SK-N-SH (cell line): ENCODE data around the gene DERA. TPM values are rescaled to one million over a fixed set of nuclear protein-coding genes. Genes with fewer than 3 reads are reported as not detected.

ENCODE experiments used
- CTCF ChIA-PET: fragments of 300-600, 350-600 bp; formaldehyde crosslinking; extraction: SDS; loops from one replicate; lab custom pipeline; 2021; lab: Yijun Ruan, JAX
- POLR2A ChIA-PET: fragments of 350-600 bp; sonication (Branson Sonifier 250); formaldehyde crosslinking; extraction: SDS; loops from one replicate; lab custom pipeline; 2020; ENCODE audit warnings: antibody characterized with exemption, inconsistent platforms; lab: Yijun Ruan, JAX
- DNase-seq: peaks from one replicate; pipeline ENCODE4 v3.0.0; 2012
- H2AFZ ChIP-seq: fragments of 200-600 bp; sonication (generic); 2 replicates; pipeline ENCODE4 v1.8.1; 2016; ENCODE audit warnings: antibody characterized with exemption, mild to moderate bottlenecking, low read depth
- H3F3A ChIP-seq: fragments of 200-600 bp; sonication (generic); replicated peaks from 2 replicates; pipeline ENCODE3; 2016; ENCODE audit warnings: antibody characterized with exemption, mild to moderate bottlenecking; ENCODE audit not compliant: insufficient read depth
- H3K27ac ChIP-seq, 2 experiments: fragments of 200-500 bp in 1 of 2; fragments of 200-600 bp in 1 of 2; sonication (Bioruptor generic) in 1 of 2; sonication (generic), shearing (Covaris generic) in 1 of 2; 2 replicates each; pipeline versions ENCODE4 v1.5.1 to v1.6.1; 2014 to 2016; ENCODE audit warnings: low read depth in 2 of 2, inconsistent platforms in 1 of 2, low read length in 1 of 2, mild to moderate bottlenecking in 1 of 2, mixed read lengths in 1 of 2
- H3K27me3 ChIP-seq: fragments of 200-600 bp; sonication (generic), shearing (Covaris generic); 2 replicates; pipeline ENCODE4 v1.6.1; 2016; ENCODE audit warnings: mixed run types; ENCODE audit not compliant: insufficient read depth
- H3K36me3 ChIP-seq, 2 experiments: fragments of 200-500 bp in 1 of 2; fragments of 200-600 bp in 1 of 2; sonication (Bioruptor generic) in 1 of 2; sonication (generic) in 1 of 2; replicated peaks in 1 of 2; 2 replicates each; pipeline versions ENCODE3 to v1.5.1; 2014 to 2016; ENCODE audit warnings: low read length in 1 of 2, mild to moderate bottlenecking in 1 of 2; ENCODE audit not compliant: insufficient read depth in 2 of 2, control insufficient read depth in 1 of 2
- H3K4me1 ChIP-seq, 2 experiments: fragments of 200-500 bp in 1 of 2; fragments of 200-600 bp in 1 of 2; sonication (Bioruptor generic) in 1 of 2; sonication (generic), shearing (Covaris generic) in 1 of 2; 2 replicates each; pipeline versions ENCODE4 v1.5.1 to v1.6.1; 2014 to 2016; ENCODE audit warnings: low read depth in 1 of 2, low read length in 1 of 2, mixed run types in 1 of 2; ENCODE audit not compliant: insufficient read depth in 2 of 2, control insufficient read depth in 1 of 2
- H3K4me2 ChIP-seq: fragments of 200-600 bp; sonication (generic), shearing (Covaris generic); 2 replicates; pipeline ENCODE4 v1.6.1; 2017; ENCODE audit warnings: mixed run types
- H3K4me3 ChIP-seq, 2 experiments: fragments of 200-500 bp in 1 of 2; fragments of 200-600 bp in 1 of 2; sonication (Bioruptor generic) in 1 of 2; sonication (generic), shearing (Covaris generic) in 1 of 2; 2 replicates each; pipeline versions ENCODE4 v1.5.1 to v1.8.1; 2014 to 2016; ENCODE audit warnings: low read depth in 2 of 2, inconsistent platforms in 1 of 2, low read length in 1 of 2, mild to moderate bottlenecking in 1 of 2, mixed read lengths in 1 of 2, moderate library complexity in 1 of 2
- H3K79me2 ChIP-seq: fragments of 200-600 bp; sonication (generic); 2 replicates; pipeline ENCODE4 v1.8.1; 2017; ENCODE audit warnings: mild to moderate bottlenecking; ENCODE audit not compliant: insufficient read depth
- H3K9ac ChIP-seq: fragments of 200-600 bp; sonication (generic); 2 replicates; pipeline ENCODE4 v1.6.1; 2017; ENCODE audit warnings: mixed run types
- H3K9me2 ChIP-seq: fragments of 200-600 bp; sonication (generic); 2 replicates; pipeline ENCODE4 v1.6.1; 2017; ENCODE audit warnings: mixed run types
- H3K9me3 ChIP-seq: fragments of 200-600 bp; sonication (generic); 2 replicates; pipeline ENCODE4 v1.6.1; 2017; ENCODE audit warnings: mixed run types, mild to moderate bottlenecking, moderate library complexity
- H4K20me1 ChIP-seq: fragments of 200-600 bp; sonication (generic); 2 replicates; pipeline ENCODE4 v1.6.1; 2017; ENCODE audit warnings: mild to moderate bottlenecking, mixed run types; ENCODE audit not compliant: insufficient read depth
- CHD2 ChIP-seq: fragments of 150-350 bp; IDR thresholded peaks from 2 replicates; pipeline ENCODE4 v1.6.1; 2018; ENCODE audit warnings: low read length; ENCODE audit not compliant: partially characterized antibody
- MXI1 ChIP-seq: IDR thresholded peaks from 2 replicates; pipeline ENCODE4 v1.6.1; 2012; ENCODE audit warnings: mild to moderate bottlenecking, low read depth, low read length, improper control_type of control experiment
- RAD21 ChIP-seq: IDR thresholded peaks from 2 replicates; pipeline ENCODE4 v1.6.1; 2012; ENCODE audit warnings: mild to moderate bottlenecking, low read length
- SMC3 ChIP-seq: IDR thresholded peaks from 2 replicates; pipeline ENCODE4 v1.6.1; 2012; ENCODE audit warnings: low read depth, low read length, improper control_type of control experiment
- TCF12 ChIP-seq: IDR thresholded peaks from 2 replicates; pipeline ENCODE4 v1.4.0; 2012
- WGBS: methylation state at CpG from one replicate; pipeline ENCODE4 v1.1.6; 2017; ENCODE audit warnings: low lambda C conversion rate; 5-methylcytosine and 5-hydroxymethylcytosine counted together
- polyA plus RNA-seq, 3 experiments: library from polyadenylated mRNA; depleted of rRNA; stranded (reverse); fragments of >200 nt; gene quantifications; 2 replicates each; pipeline ENCODE4 v1.2.3, GENCODE V29; 2012
- TF ChIP-seq, protein P1 (sequence below): IDR thresholded peaks from 2 replicates; pipeline ENCODE4; 2012
- TF ChIP-seq, protein P2 (sequence below): fragments of 200-600 bp; sonication (generic); IDR thresholded peaks from 2 replicates; pipeline ENCODE4 v1.6.1; 2017; ENCODE audit warnings: antibody characterized with exemption, mild to moderate bottlenecking, moderate library complexity

DERA gene
- polyA plus RNA-seq, 1 of the 3 experiments (the other 2 are of a cell fraction) = 16.6 TPM

DNA sequence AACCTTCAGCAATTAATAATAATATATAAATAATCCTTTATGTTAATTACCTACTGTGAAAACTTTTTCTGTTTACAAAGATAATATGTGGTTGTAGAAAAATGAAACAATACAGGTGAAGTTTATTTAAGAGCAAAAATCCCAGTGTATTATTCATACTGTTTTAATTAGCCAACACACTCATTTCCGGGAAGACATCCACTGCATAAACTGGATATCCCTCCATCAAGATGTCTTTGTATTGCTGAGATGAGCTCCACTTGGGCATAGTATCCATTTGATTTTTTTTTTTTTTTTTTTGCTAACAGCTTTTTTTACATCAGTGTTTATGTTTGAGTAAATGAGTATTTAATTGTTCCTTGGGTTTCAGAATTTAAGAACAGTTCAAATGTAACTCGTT is 13.7 kb upstream of the DERA start:
- 66% methylated on average over 2 of the region's 2 CpGs for WGBS
- Histone ChIP-seq H2AFZ (no peak overlapping the region), H3K4me2 (no peak overlapping the region), H3F3A (peaks cover 44% of the 10 kb centered on the region), H3K4me3 (no peak overlapping the region), H3K9me2 (no peaks in the 10 kb centered on the region), H3K4me1 (peaks cover 0 to 9% of the 10 kb centered on the region in 2 experiments; a peak in 2 of 4 replicates), H4K20me1 (peaks cover 14% of the 10 kb centered on the region; the same call in 1 of the 2 replicates), H3K27me3 (no peaks in the 10 kb centered on the region), H3K79me2 (peaks cover 33% of the 10 kb centered on the region), H3K27ac (peak overlapping the region; percentile 19 to 37; a peak in 2 of 4 replicates), H3K9me3 (no peaks in the 10 kb centered on the region), H3K36me3 (peaks cover 82 to 84% of the 10 kb centered on the region in 2 experiments), H3K9ac (no peak overlapping the region)
- CTCF ChIA-PET = interaction anchor here (0.7 to 4.8 kb wide), 5 partner anchors 8 to 307 kb away, joined by 3 to 31 read pairs (median 5); partner anchors contain the start of gene DERA
- POLR2A ChIA-PET = no interaction called here
- DNase-seq = no peak
- TF ChIP-seq TCF12 (peak; percentile 41), CHD2 (no peak)
- TF ChIP-seq, protein P1, sequence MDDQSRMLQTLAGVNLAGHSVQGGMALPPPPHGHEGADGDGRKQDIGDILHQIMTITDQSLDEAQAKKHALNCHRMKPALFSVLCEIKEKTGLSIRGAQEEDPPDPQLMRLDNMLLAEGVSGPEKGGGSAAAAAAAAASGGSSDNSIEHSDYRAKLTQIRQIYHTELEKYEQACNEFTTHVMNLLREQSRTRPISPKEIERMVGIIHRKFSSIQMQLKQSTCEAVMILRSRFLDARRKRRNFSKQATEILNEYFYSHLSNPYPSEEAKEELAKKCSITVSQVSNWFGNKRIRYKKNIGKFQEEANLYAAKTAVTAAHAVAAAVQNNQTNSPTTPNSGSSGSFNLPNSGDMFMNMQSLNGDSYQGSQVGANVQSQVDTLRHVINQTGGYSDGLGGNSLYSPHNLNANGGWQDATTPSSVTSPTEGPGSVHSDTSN = no peak

DNA sequence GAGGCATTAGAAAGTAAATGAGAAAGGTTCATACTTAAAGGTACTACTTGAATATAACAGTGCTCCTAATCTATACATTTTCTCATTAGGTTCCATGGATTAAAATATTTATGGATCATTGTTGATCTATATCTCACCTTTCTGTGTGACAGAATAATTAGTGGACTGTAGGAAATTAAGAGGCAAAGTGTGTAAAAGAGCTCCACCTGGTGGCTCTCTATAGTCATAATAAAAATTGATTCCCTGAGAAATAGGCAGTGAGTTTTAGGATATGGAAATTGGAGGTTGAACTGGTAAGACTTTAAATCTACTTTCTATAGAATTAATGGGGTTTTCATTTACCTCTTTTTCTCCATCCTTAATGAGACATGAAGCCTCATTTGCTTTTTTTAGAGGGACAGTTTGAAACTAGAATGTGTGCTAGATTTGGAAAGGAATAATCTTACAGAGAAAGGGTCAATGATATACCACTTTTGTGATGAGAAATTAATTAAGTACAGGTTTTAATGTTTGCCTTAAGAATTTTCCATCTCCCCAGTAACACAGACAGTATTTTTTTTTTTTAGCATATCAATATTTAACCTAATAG is 11.8 kb upstream of the DERA start:
- peaks cover 43% of the 10 kb centered on the region for H3F3A ChIP-seq
- peaks cover 87% of the 10 kb centered on the region in 2 experiments for H3K36me3 ChIP-seq
- no peak overlapping the region for H3K4me2 ChIP-seq
- TF ChIP-seq, protein P2, sequence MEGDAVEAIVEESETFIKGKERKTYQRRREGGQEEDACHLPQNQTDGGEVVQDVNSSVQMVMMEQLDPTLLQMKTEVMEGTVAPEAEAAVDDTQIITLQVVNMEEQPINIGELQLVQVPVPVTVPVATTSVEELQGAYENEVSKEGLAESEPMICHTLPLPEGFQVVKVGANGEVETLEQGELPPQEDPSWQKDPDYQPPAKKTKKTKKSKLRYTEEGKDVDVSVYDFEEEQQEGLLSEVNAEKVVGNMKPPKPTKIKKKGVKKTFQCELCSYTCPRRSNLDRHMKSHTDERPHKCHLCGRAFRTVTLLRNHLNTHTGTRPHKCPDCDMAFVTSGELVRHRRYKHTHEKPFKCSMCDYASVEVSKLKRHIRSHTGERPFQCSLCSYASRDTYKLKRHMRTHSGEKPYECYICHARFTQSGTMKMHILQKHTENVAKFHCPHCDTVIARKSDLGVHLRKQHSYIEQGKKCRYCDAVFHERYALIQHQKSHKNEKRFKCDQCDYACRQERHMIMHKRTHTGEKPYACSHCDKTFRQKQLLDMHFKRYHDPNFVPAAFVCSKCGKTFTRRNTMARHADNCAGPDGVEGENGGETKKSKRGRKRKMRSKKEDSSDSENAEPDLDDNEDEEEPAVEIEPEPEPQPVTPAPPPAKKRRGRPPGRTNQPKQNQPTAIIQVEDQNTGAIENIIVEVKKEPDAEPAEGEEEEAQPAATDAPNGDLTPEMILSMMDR = peak; percentile 89
- peak; percentile 61 for TF ChIP-seq RAD21
- no peak for TF ChIP-seq MXI1
- peak; percentile 31 for TF ChIP-seq SMC3
- no peaks in the 10 kb centered on the region for H3K9me3 ChIP-seq
- H4K20me1 ChIP-seq = peaks cover 10% of the 10 kb centered on the region; the same call in 1 of the 2 replicates
- CTCF ChIA-PET = interaction anchor here (0.9 to 4.8 kb wide), 9 partner anchors 9 to 354 kb away, joined by 3 to 31 read pairs (median 6); partner anchors contain the start of gene DERA
- H3K9ac ChIP-seq = no peak overlapping the region
- H3K4me3 ChIP-seq = no peak overlapping the region
- H3K79me2 ChIP-seq = peaks cover 20% of the 10 kb centered on the region
- POLR2A ChIA-PET = no interaction called here
- peaks cover 0 to 9% of the 10 kb centered on the region in 2 experiments; a peak in 2 of 4 replicates for H3K4me1 ChIP-seq
- no peaks in the 10 kb centered on the region for H3K9me2 ChIP-seq
- peak overlapping the region in 1 of 2 experiments; percentile 5; a peak in 1 of 4 replicates for H3K27ac ChIP-seq
- H2AFZ ChIP-seq = no peak overlapping the region
- DNase-seq = no peak
- no peaks in the 10 kb centered on the region for H3K27me3 ChIP-seq
